ENCODE results near the gene ARMC9.

- TF ChIP-seq MAX (IDR thresholded peaks at IDR 0.05; ENCODE audit: insufficient read depth, insufficient read length) = no peak
- TF ChIP-seq, protein P1, sequence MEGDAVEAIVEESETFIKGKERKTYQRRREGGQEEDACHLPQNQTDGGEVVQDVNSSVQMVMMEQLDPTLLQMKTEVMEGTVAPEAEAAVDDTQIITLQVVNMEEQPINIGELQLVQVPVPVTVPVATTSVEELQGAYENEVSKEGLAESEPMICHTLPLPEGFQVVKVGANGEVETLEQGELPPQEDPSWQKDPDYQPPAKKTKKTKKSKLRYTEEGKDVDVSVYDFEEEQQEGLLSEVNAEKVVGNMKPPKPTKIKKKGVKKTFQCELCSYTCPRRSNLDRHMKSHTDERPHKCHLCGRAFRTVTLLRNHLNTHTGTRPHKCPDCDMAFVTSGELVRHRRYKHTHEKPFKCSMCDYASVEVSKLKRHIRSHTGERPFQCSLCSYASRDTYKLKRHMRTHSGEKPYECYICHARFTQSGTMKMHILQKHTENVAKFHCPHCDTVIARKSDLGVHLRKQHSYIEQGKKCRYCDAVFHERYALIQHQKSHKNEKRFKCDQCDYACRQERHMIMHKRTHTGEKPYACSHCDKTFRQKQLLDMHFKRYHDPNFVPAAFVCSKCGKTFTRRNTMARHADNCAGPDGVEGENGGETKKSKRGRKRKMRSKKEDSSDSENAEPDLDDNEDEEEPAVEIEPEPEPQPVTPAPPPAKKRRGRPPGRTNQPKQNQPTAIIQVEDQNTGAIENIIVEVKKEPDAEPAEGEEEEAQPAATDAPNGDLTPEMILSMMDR (IDR thresholded peaks at IDR 0.05; ENCODE audit: extremely low read depth in 1 of 2, insufficient read depth in 1 of 2, low read depth in 1 of 2, low read length in 2 of 2) = no peak
- TF ChIP-seq EZH2 (IDR thresholded peaks at IDR 0.05; ENCODE audit: borderline replicate concordance, low read depth, low read length, severe bottlenecking) = no peak
These were observed 5.2 kb upstream of the ARMC9 start for GRCh38 chr2:231193216-231193615.

Data from endothelial cell of umbilical vein (primary cell).